GM13977 (cell line): ENCODE measurements around the gene NF2.

Experiments
- DNase-seq: peaks from one replicate; pipeline ENCODE4 v3.0.0; 2012; ENCODE audit warnings: low spot score
- in situ Hi-C: fragments of 300-500 bp; cut with MboI; formaldehyde crosslinking; loops from one replicate; pipeline ENCODE4 v1.12.0; 2022; ENCODE audit warnings: low sequenced_read_pairs, low pct_unique_long_range_greater_than_20kb, mixed read lengths, inconsistent platforms; ENCODE audit not compliant: unreplicated experiment
- TF ChIP-seq, protein P1 (sequence below): IDR thresholded peaks from 2 replicates; pipeline ENCODE4 v1.5.1; 2012; ENCODE audit warnings: mild to moderate bottlenecking, control low read depth; ENCODE audit not compliant: insufficient read depth; ENCODE audit errors: extremely low read depth, missing control alignments

NF2 gene

GRCh38 chr22:29615705-29616327 lies 12.4 kb downstream of the NF2 start:
- in situ Hi-C loops, result no loop called here
- DNase-seq, result no peak

GRCh38 chr22:29617922-29618629 lies 14.6 kb downstream of the NF2 start:
- in situ Hi-C loops, result no loop called here
- TF ChIP-seq, protein P1, sequence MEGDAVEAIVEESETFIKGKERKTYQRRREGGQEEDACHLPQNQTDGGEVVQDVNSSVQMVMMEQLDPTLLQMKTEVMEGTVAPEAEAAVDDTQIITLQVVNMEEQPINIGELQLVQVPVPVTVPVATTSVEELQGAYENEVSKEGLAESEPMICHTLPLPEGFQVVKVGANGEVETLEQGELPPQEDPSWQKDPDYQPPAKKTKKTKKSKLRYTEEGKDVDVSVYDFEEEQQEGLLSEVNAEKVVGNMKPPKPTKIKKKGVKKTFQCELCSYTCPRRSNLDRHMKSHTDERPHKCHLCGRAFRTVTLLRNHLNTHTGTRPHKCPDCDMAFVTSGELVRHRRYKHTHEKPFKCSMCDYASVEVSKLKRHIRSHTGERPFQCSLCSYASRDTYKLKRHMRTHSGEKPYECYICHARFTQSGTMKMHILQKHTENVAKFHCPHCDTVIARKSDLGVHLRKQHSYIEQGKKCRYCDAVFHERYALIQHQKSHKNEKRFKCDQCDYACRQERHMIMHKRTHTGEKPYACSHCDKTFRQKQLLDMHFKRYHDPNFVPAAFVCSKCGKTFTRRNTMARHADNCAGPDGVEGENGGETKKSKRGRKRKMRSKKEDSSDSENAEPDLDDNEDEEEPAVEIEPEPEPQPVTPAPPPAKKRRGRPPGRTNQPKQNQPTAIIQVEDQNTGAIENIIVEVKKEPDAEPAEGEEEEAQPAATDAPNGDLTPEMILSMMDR, result no peak
- peak; percentile 39 for DNase-seq

More at GRCh38 chr22:29615705-29616327, 12.4 kb downstream of the NF2 start:
- TF ChIP-seq, protein P1, result no peak

GRCh38 chr22:29621761-29622526 lies 18.5 kb downstream of the NF2 start:
- DNase-seq, result no peak
- TF ChIP-seq, protein P1, result no peak
- in situ Hi-C loops, result no loop called here

GRCh38 chr22:29623059-29623458 lies 19.6 kb downstream of the NF2 start:
- in situ Hi-C loops, result no loop called here
- DNase-seq, result no peak
- TF ChIP-seq, protein P1, result no peak

GRCh38 chr22:29623553-29624169 lies 20.2 kb downstream of the NF2 start:
- TF ChIP-seq, protein P1, result no peak
- no peak for DNase-seq
- in situ Hi-C loops, result no loop called here

GRCh38 chr22:29625090-29625825 lies 21.8 kb downstream of the NF2 start:
- no peak for DNase-seq
- in situ Hi-C loops, result no loop called here
- TF ChIP-seq, protein P1, result peak; percentile 88
